Mesendoderm (in vitro differentiated cells): ENCODE results near the gene SPPL2B.

Experiments
- DNase-seq: peaks from one replicate; pipeline ENCODE4 v3.0.0; 2013
- H2AK5ac ChIP-seq: 2 replicates; pipeline ENCODE4 v1.6.1; 2013; ENCODE audit warnings: low read length, inconsistent platforms
- H2BK120ac ChIP-seq: 2 replicates; pipeline ENCODE4 v1.6.1; 2013; ENCODE audit warnings: low read depth, mild to moderate bottlenecking, low read length, moderate library complexity, mixed read lengths
- H2BK15ac ChIP-seq: replicated peaks from 2 replicates; pipeline ENCODE4 v1.6.1; 2013; ENCODE audit warnings: low read depth, mild to moderate bottlenecking, moderate library complexity
- H2BK5ac ChIP-seq: 2 replicates; pipeline ENCODE4 v1.6.1; 2013; ENCODE audit warnings: low read length, inconsistent platforms
- H3K18ac ChIP-seq: 2 replicates; pipeline ENCODE4 v1.6.1; 2013; ENCODE audit warnings: mild to moderate bottlenecking, low read length, mixed read lengths
- H3K23ac ChIP-seq: one replicate; pipeline ENCODE4 v1.6.1; 2013; ENCODE audit warnings: low read length
- H3K27ac ChIP-seq: 2 replicates; pipeline ENCODE4 v1.5.1; 2013; ENCODE audit warnings: low read depth, mild to moderate bottlenecking, inconsistent platforms, low read length, moderate library complexity
- H3K27me3 ChIP-seq: 2 replicates; pipeline ENCODE4 v1.6.1; 2013; ENCODE audit warnings: low read length, control low read depth, mild to moderate bottlenecking, inconsistent platforms; ENCODE audit not compliant: insufficient read depth, poor library complexity
- H3K36me3 ChIP-seq: 2 replicates; pipeline ENCODE4 v1.6.1; 2013; ENCODE audit warnings: low read length, inconsistent platforms; ENCODE audit not compliant: control insufficient read depth, insufficient read depth
- H3K4ac ChIP-seq: one replicate; pipeline ENCODE4 v1.6.1; 2013; ENCODE audit warnings: low read depth, mild to moderate bottlenecking, low read length, moderate library complexity
- H3K4me1 ChIP-seq: 2 replicates; pipeline ENCODE4 v1.6.1; 2013; ENCODE audit warnings: low read depth, low read length, inconsistent platforms; ENCODE audit not compliant: control insufficient read depth
- H3K4me2 ChIP-seq: 2 replicates; pipeline ENCODE4 v1.6.1; 2013; ENCODE audit warnings: low read length
- H3K4me3 ChIP-seq: 2 replicates; pipeline ENCODE4 v1.5.1; 2013; ENCODE audit warnings: mild to moderate bottlenecking, low read length
- H3K56ac ChIP-seq: one replicate; pipeline ENCODE4 v1.6.1; 2013; ENCODE audit warnings: low read length
- H3K79me1 ChIP-seq: 2 replicates; pipeline ENCODE4 v1.6.1; 2013; ENCODE audit warnings: low read length, inconsistent platforms
- H3K79me2 ChIP-seq: 2 replicates; pipeline ENCODE4 v1.6.1; 2013; ENCODE audit warnings: mild to moderate bottlenecking, low read length; ENCODE audit not compliant: control insufficient read depth, insufficient read depth
- H3K9ac ChIP-seq: 2 replicates; pipeline ENCODE4 v1.6.1; 2013; ENCODE audit warnings: low read length, inconsistent platforms
- H4K5ac ChIP-seq: one replicate; pipeline ENCODE4 v1.6.1; 2013; ENCODE audit warnings: low read length
- H4K8ac ChIP-seq: one replicate; pipeline ENCODE4 v1.6.1; 2013; ENCODE audit warnings: low read depth, mild to moderate bottlenecking, control low read depth, low read length, moderate library complexity
- WGBS: extraction: QIAGEN DNeasy Blood & Tissue Kit; methylation state at CpG from one replicate; pipeline ENCODE4 v1.1.7; 2013; ENCODE audit warnings: low lambda C conversion rate, missing lambda C conversion rate; ENCODE audit not compliant: insufficient coverage; ENCODE audit errors: extremely low coverage; 5-methylcytosine and 5-hydroxymethylcytosine counted together

The SPPL2B gene

GRCh38 chr19:2317756-2318155 lies 10.7 kb upstream of the SPPL2B start:
- Histone ChIP-seq H3K79me1 (no peaks in the 10 kb centered on the region), H3K23ac (no peak overlapping the region), H3K27ac (no peak overlapping the region), H3K4me3 (no peak overlapping the region), H3K27me3 (no peaks in the 10 kb centered on the region), H3K4me1 (no peaks in the 10 kb centered on the region), H2BK5ac (no peak overlapping the region), H2BK120ac (no peak overlapping the region), H3K9ac (no peak overlapping the region), H3K56ac (no peak overlapping the region), H3K36me3 (no peaks in the 10 kb centered on the region), H3K4ac (no peak overlapping the region), H3K18ac (no peak overlapping the region), H3K79me2 (no peaks in the 10 kb centered on the region), H4K8ac (no peak overlapping the region), H2AK5ac (no peak overlapping the region), H3K4me2 (no peak overlapping the region), H2BK15ac (no peak overlapping the region), H4K5ac (no peak overlapping the region)
- DNase-seq: no peak
- no CpG with 5 or more reads among the region's 25 CpGs for WGBS

- no CpG with 5 or more reads among the region's 6 CpGs for WGBS
- DNase-seq: no peak
- no peaks in the 10 kb centered on the region for H3K36me3 ChIP-seq
- H3K18ac ChIP-seq: no peak overlapping the region
- no peaks in the 10 kb centered on the region for H3K79me2 ChIP-seq
- no peak overlapping the region for H2BK15ac ChIP-seq
- no peak overlapping the region for H3K4me2 ChIP-seq
- H2BK120ac ChIP-seq: no peak overlapping the region
- no peak overlapping the region for H3K9ac ChIP-seq
- no peak overlapping the region for H3K4ac ChIP-seq
- no peak overlapping the region for H3K27ac ChIP-seq
- H3K56ac ChIP-seq: no peak overlapping the region
- H2AK5ac ChIP-seq: no peak overlapping the region
- no peak overlapping the region for H3K4me3 ChIP-seq
- no peak overlapping the region for H4K5ac ChIP-seq
- H4K8ac ChIP-seq: no peak overlapping the region
- H3K27me3 ChIP-seq: no peaks in the 10 kb centered on the region
- H3K4me1 ChIP-seq: no peaks in the 10 kb centered on the region
- no peak overlapping the region for H3K23ac ChIP-seq
- H3K79me1 ChIP-seq: no peaks in the 10 kb centered on the region
- H2BK5ac ChIP-seq: no peak overlapping the region
Observed at GRCh38 chr19:2318923-2319322, 9.6 kb upstream of the SPPL2B start.

DNA sequence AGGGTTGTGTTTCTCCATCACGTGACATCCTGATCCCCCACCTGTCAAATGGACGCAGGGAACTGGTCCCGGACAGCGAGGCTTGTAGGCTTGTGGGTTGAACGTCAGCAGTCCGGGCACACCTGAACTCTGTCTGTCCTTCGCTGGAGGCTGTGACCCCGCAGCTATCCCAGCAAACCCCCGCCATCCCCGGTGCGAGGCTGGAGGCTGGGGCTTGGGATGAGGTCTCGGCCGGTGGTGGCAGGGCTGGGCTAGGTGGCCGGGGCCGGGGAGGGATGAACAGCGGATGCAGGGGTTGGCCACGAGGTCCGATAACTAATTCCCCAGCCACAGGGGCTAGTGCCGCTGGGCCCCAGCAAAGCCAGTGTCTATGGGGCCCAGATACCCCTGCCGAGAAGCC lies 8.9 kb upstream of the SPPL2B start:
- H3K4me2 ChIP-seq: no peak overlapping the region
- no peak overlapping the region for H3K9ac ChIP-seq
- H3K23ac ChIP-seq: no peak overlapping the region
- H2BK15ac ChIP-seq: no peak overlapping the region
- H4K5ac ChIP-seq: no peak overlapping the region
- H2BK5ac ChIP-seq: no peak overlapping the region
- no peaks in the 10 kb centered on the region for H3K4me1 ChIP-seq
- H3K4me3 ChIP-seq: no peak overlapping the region
- H3K4ac ChIP-seq: no peak overlapping the region
- no peak overlapping the region for H2AK5ac ChIP-seq
- H3K79me2 ChIP-seq: no peaks in the 10 kb centered on the region
- H3K27me3 ChIP-seq: no peaks in the 10 kb centered on the region
- no peaks in the 10 kb centered on the region for H3K79me1 ChIP-seq
- H3K56ac ChIP-seq: no peak overlapping the region
- no peaks in the 10 kb centered on the region for H3K36me3 ChIP-seq
- WGBS: no CpG with 5 or more reads among the region's 20 CpGs
- DNase-seq: no peak
- H3K18ac ChIP-seq: no peak overlapping the region
- H4K8ac ChIP-seq: no peak overlapping the region
- no peak overlapping the region for H3K27ac ChIP-seq
- H2BK120ac ChIP-seq: no peak overlapping the region

GRCh38 chr19:2320049-2320448 lies 8.4 kb upstream of the SPPL2B start:
- no peak overlapping the region for H2BK5ac ChIP-seq
- DNase-seq: no peak
- WGBS: no CpG with 5 or more reads among the region's 12 CpGs
- peak overlapping the region; percentile 24 for H3K23ac ChIP-seq
- H3K36me3 ChIP-seq: no peaks in the 10 kb centered on the region
- H4K8ac ChIP-seq: no peak overlapping the region
- peaks cover 2% of the 10 kb centered on the region for H3K79me1 ChIP-seq
- H2BK120ac ChIP-seq: no peak overlapping the region
- H3K4ac ChIP-seq: no peak overlapping the region
- H4K5ac ChIP-seq: no peak overlapping the region
- no peak overlapping the region for H3K27ac ChIP-seq
- H2BK15ac ChIP-seq: no peak overlapping the region
- H3K27me3 ChIP-seq: no peaks in the 10 kb centered on the region
- H3K18ac ChIP-seq: no peak overlapping the region
- H3K4me2 ChIP-seq: no peak overlapping the region
- no peak overlapping the region for H2AK5ac ChIP-seq
- no peak overlapping the region for H3K9ac ChIP-seq
- H3K79me2 ChIP-seq: no peaks in the 10 kb centered on the region
- no peaks in the 10 kb centered on the region for H3K4me1 ChIP-seq
- H3K4me3 ChIP-seq: no peak overlapping the region
- H3K56ac ChIP-seq: no peak overlapping the region

- Histone ChIP-seq H3K4me2 (no peak overlapping the region), H3K4ac (no peak overlapping the region), H3K23ac (no peak overlapping the region), H2AK5ac (no peak overlapping the region), H3K79me2 (peaks cover 5% of the 10 kb centered on the region), H3K9ac (no peak overlapping the region), H3K27ac (no peak overlapping the region), H2BK5ac (no peak overlapping the region), H3K79me1 (peaks cover 6% of the 10 kb centered on the region), H2BK15ac (no peak overlapping the region), H3K4me3 (no peak overlapping the region), H3K27me3 (no peaks in the 10 kb centered on the region), H3K56ac (no peak overlapping the region), H2BK120ac (no peak overlapping the region), H4K5ac (no peak overlapping the region), H3K4me1 (no peaks in the 10 kb centered on the region), H4K8ac (no peak overlapping the region), H3K18ac (no peak overlapping the region), H3K36me3 (peaks cover 2% of the 10 kb centered on the region)
- no peak for DNase-seq
- WGBS: no CpG with 5 or more reads among the region's 12 CpGs
Observed at GRCh38 chr19:2320939-2321338, 7.5 kb upstream of the SPPL2B start.

- Histone ChIP-seq H3K4me1 (no peaks in the 10 kb centered on the region), H3K4ac (no peak overlapping the region), H3K27me3 (no peaks in the 10 kb centered on the region), H4K8ac (no peak overlapping the region), H3K4me2 (no peak overlapping the region), H3K79me1 (peaks cover 6% of the 10 kb centered on the region), H3K9ac (no peak overlapping the region), H4K5ac (no peak overlapping the region), H3K36me3 (peaks cover 2% of the 10 kb centered on the region), H2AK5ac (no peak overlapping the region), H2BK15ac (no peak overlapping the region), H3K79me2 (peaks cover 8% of the 10 kb centered on the region), H3K23ac (no peak overlapping the region), H2BK5ac (no peak overlapping the region), H3K18ac (no peak overlapping the region), H3K27ac (no peak overlapping the region), H3K56ac (no peak overlapping the region), H2BK120ac (no peak overlapping the region), H3K4me3 (no peak overlapping the region)
- no CpG with 5 or more reads among the region's 39 CpGs for WGBS
- DNase-seq: no peak
Observed at GRCh38 chr19:2321565-2322283, 6.8 kb upstream of the SPPL2B start.
